COR-L47 (cell line): Measurements from ENCODE around the gene ELOVL5.

ENCODE experiments used
- DNase-seq: peaks from one replicate; lab custom pipeline; 2025; lab: John Stamatoyannopoulos, UW

ELOVL5 gene

GRCh38 chr6:53239526-53239925 lies 109.2 kb downstream of the ELOVL5 start:
- DNase-seq = no peak

- DNase-seq = no peak
Measured at GRCh38 chr6:53238311-53238710, 110.4 kb downstream of the ELOVL5 start.

GRCh38 chr6:53236241-53236640 lies 112.5 kb downstream of the ELOVL5 start:
- no peak for DNase-seq

- DNase-seq = no peak
Measured at GRCh38 chr6:53235508-53235907, 113.2 kb downstream of the ELOVL5 start.

- no peak for DNase-seq
Measured at GRCh38 chr6:53233309-53233708, 115.4 kb downstream of the ELOVL5 start.

GRCh38 chr6:53230775-53231467 lies 117.8 kb downstream of the ELOVL5 start:
- DNase-seq = no peak

- DNase-seq = no peak
Measured at GRCh38 chr6:53227847-53228246, 120.9 kb downstream of the ELOVL5 start.

- no peak for DNase-seq
Measured at GRCh38 chr6:53220605-53221004, 128.1 kb downstream of the ELOVL5 start.
